Measurements from ENCODE around the gene ZDHHC19. TPM values are rescaled to one million over a fixed set of nuclear protein-coding genes. Genes with fewer than 3 reads are reported as not detected.
"Not testable (repeated sequence)": the region's sequence is repeated elsewhere in the genome, so short reads cannot be mapped to it uniquely, and the experiment has no call there.

The ZDHHC19 gene
- total RNA-seq, 1 donor from 2014 or later: not detected

DNA sequence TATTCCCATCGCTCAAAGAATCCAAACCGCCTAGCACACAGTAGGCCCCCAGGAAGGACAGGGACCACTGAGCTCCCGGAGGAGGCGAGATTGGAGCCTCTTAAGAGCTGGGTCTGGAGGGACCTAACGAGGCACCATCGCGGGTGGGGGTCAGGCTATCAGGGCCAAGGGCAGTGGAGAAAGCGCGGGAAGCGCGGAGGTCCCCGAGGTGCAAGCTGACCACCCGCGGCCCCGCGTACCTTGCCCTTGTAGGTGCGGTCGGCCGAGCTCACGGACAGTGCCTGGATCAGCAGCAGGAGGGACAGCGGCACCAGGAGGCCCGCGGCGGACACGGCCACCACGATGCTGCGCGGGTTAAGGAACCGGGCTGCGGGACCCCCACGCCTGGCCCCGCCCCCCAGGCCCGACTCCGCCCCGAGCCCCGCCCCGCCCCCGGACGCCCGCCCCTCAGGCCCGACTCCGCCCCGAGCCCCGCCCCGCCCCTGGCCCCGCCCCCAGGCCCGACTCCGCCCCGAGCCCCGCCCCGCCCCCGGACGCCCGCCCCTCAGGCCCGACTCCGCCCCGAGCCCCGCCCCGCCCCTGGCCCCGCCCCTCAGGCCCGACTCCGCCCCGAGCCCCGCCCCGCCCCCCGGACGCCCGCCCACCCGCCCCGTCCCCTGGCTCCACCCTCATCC, 3.9 kb downstream of the ZDHHC19 start:
- FAIRE-seq: no peak
- peak in 1 of 2 donors; percentile 77 for DNase-seq (ENCODE audit: low spot score in 2 of 2)

DNA sequence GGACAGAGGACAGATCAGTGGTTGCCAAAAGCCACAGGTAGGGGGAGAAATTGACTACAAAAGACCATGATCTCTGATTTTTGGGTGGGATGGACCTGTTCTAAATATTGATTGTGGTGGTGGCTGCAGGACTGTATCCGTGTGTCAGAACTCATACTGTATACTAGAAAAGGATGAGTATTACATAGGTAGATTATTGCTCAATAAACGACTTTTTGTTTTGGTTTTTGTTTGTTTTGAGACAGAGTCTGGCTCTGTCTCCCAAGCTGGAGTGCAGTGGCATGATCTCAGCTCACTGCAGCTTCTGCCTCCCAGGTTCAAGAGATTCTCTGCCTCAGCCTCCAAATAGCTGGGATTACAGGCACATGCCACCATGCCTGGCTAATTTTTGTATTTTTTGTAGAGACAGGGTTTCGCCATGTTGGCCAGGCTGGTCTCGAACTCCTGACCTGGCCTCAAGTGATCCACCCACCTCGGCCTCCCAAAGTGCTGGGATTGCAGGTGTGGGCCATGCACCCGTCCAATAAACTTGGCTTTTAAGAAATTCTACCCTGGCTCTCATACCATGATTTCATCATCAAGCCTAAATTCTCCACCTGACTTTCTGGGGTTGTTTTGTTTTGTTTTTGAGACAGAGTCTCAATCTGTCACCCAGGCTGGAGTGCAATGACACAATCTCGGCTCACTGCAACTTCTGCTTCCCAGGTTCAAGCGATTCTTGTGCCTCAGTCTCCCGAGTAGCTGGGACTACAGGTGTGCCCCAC, 5.6 kb downstream of the ZDHHC19 start:
- FAIRE-seq; DNase-seq (ENCODE audit: low spot score in 2 of 2): not testable (repeated sequence)

DNA sequence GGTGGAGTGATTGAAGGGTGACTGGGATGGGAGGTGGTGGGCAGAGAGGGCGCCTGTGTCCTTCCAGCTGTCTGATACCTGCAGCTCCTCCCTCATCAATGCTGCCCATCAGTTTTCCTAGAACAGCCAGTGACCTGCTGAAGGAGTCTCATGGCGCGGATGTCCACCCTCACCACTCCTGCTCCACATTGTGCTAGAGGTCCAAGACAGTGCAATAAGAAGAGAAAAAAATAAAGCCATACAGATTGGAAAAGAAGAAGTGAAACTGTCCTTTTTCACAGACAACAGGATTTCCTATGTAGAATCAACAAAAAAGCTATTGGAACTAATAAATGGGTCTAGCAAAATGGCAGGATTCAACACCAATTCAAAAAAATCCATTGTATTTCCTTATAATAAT, 7.4 kb downstream of the ZDHHC19 start:
- DNase-seq (ENCODE audit: low spot score in 2 of 2): no peak
- no peak for FAIRE-seq

DNA sequence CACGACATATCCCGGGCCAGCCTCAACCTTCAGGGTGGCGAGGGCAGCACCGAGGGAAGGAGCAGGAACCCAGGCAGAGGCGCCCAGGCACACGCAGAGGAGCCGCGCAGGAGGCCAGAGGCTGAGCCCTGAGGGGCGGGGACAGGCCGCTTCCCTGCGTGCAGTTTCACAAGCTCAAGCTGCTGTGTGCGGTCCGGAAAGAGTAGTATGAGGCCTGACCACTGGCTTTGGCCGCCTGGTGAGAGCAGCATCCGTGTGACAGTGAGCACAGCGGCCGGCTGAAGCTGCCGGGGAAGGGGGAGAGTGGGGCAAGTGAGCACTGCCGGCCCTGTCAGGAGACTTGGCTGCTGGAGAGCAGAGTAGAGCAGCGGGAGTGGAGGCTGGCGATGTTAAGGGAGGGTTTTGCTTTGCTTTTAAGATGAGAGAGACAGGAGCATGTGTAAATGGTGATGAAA, 8.7 kb downstream of the ZDHHC19 start:
- no peak for FAIRE-seq
- no peak for DNase-seq (ENCODE audit: low spot score in 2 of 2)

DNA sequence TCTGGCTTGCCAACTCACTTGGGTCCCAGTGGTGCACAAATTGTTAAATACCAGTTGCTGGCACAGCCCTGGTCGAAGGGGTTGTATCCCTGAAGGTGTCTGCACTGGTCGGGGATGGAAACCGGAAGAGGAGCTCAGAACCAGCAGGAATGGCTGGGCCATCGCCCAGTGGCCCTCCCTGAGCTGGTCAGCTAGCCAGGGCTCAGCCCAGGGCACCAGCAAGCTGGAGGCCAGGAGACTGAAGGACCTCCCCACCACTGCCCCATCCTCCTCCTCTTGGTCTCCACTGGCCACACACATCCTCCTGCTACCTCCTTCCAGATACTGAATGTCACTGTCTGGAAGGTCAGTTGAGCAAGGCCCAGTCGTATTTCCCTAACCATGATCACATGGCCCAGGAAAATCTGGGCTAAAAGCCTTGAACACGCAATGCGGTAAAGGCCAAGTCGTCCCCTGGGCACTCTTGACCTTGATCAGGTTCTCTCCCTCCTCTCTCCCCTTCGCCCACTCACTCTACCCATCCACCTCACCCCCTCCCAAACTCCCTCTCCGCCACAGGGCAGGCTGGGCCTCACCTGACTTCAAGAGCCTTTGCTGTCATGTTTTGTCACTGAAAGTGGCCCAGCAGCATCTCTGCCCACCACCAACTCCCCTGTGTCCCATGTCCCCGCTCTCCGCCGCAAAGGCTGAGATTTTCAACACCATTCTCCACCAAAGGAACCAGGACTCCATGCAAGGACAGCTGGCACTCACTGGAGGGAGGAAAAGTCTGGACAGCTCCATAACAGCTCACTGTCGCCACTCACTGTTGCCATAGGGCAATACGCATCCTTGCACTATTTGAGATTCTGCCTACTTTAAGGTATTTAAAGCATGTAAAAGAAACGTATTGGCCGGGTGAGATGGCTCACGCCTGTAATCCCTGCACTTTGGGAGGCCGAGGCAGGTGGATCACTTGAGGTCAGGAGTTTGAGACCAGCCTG, 12.1 kb downstream of the ZDHHC19 start:
- no peak for FAIRE-seq
- DNase-seq (ENCODE audit: low spot score in 2 of 2): no peak

DNA sequence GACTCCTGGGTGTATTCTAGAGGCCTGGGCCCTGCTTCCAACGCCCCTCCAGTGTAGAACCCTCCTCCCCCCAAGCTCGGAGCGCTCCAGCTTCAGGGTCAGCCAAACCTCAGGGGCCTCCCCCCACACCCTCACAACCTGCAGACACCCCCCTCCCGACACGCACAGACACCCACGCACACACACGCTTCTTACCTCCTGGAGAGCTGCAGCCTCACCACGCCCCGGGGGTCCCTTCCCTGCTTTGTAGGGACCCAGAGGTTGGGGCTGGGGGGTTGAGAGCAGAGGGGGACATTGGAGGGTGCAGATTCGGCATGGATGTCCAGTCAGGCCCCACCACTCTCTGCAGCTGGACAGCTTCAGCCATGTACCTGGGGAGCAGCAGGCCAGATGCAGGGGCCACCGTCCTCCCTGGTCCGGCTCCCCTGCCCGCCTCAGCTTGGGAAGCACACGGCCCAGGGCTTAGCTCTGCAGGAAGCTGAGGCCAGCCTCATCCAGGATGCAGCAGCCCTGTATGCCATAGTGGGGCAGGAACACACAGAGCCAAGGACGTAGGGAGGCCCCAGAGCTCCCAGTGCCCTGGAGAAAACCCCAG, 13.0 kb downstream of the ZDHHC19 start:
- no peak for DNase-seq (ENCODE audit: low spot score in 2 of 2)
- FAIRE-seq: no peak

DNA sequence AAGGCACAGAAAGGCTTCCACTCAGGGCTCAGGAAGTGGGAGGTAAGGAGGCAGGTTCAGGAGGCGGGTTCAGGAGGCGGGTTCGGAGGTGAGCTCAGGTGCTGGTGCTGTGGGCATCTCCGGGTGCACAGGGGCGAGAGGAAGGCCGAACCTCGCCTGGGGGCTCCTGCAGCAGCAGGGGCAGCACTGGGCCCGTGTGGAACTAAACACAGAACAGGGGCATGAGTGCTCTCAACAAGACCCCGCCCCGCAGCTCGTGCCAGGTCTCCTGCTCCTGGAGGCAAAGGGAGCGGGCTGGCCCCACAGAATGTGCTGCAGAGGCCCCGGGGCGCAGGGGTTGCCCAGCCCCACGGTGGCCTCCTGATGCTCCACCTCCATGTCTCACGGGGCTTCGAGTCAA, 13.7 kb downstream of the ZDHHC19 start:
- FAIRE-seq (no peak), DNase-seq (ENCODE audit: low spot score in 2 of 2) (no peak)

DNA sequence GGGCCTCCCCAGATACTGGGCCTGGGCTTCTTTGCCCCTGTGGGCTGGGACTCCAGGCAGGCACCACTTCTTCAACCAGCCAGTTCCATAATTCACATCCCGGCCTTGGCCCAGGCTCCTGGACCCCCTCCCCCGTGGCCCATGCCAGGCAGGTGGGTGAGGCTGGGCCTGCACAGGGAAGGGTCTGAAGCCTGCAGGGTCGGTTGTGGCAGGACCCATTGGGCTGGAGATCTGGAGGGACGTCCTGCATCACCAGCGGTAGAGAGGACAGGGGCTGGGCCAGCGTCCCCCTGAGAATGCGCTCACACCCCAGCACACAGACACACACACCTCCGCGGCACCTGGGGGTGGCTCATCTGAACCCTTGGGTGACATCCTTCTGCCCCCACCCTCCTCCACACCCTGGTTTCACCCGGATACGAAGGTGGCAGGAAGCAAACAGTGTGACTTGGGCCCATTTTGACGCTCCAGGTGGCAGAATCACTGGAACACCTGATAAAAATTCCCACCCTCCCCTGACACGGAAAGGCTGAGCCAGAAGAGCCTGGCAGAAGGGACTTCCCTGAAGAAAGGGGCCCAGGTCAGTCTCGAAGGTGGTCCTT, 15.4 kb downstream of the ZDHHC19 start:
- no peak for DNase-seq (ENCODE audit: low spot score in 2 of 2)

DNA sequence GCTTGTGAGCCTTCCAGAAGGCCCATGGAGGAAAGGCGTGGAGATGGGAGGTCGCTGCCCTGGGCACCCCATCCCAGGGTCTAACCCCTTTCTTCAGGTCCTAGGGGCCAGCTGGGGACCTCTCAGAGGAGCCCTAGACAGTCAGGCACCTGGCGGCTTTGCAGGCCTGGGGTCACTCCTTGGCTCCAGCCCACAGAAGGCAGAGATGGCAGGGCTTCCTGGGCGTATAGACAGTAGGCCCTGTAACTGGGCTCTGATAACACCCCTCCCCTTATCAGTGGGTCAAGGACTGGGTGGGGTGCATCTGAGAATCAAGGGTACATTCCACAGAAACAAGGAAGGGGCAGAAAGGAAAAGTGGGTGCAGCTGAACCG, 16.7 kb downstream of the ZDHHC19 start:
- DNase-seq (ENCODE audit: low spot score in 2 of 2) (no peak), FAIRE-seq (no peak)

More for the DNA sequence above, 15.4 kb downstream of the ZDHHC19 start:
- FAIRE-seq: no peak

DNA sequence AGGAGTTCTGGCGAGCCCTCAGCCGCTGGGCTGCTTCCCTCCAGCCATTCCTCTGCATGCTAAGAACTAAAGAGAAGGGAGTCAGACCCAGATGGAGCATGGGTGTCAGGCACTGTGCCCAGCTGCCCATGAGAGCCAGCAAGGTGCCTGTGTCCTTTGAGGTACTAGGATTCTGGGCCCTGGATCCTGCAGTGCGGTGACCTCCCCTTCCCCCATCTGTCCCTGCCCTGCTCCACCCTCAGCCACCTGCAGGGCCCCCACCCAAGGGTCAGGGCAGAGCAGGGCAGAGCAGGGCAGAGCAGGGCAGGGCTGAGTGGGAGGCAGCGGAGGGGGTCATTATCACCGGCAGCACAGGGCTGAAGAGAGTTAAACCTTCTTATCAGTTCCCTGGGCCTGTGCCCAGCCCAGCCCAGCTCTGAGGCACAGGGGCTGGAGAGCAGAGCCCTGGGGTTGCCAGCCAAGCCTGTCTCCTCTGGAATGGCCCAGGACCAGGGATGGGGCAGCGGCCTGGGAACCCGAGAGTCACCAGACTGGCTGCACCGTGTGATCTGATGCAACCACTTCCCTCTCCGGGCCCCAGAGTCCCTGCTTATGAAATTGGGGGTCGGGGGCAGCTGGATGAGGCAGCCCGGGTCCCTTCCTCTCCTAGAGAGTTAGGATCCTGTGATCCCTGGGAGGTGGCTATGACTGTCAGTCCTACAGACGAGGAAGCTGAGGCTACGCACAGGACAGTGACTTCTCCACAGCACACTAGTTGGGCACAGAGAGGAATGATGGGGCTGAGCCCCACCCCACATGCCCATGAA, 17.3 kb downstream of the ZDHHC19 start:
- FAIRE-seq (no peak), DNase-seq (ENCODE audit: low spot score in 2 of 2) (no peak)

DNA sequence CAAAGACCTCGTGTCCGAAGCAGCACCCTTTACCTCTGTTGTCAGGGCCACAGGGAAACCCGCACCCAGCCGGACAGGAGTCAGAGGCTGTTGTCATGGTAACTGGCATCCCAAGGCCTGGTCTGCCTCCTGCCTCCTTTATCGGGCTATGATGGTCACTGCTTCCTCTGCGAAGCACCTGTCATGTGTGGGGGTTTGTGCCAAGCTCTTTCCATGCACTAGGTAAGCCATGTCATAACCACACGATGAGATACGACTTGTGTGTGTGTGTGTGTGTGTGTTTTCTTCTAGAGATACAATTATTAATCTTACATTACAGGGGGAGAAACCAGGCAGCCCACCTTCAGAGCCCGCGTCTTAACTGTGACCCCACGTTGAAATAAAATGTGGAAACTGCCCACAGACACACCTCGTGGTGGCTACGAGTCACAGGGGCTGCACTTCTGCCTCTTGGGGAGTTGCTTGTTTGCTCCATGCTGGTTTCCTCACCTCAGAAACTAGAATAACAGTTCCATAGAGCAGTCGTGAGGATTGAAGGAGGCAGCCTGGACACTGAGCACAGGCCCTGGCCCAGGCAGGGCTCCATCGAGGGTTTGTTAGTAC, 18.0 kb downstream of the ZDHHC19 start:
- no peak for FAIRE-seq
- DNase-seq (ENCODE audit: low spot score in 2 of 2): no peak

DNA sequence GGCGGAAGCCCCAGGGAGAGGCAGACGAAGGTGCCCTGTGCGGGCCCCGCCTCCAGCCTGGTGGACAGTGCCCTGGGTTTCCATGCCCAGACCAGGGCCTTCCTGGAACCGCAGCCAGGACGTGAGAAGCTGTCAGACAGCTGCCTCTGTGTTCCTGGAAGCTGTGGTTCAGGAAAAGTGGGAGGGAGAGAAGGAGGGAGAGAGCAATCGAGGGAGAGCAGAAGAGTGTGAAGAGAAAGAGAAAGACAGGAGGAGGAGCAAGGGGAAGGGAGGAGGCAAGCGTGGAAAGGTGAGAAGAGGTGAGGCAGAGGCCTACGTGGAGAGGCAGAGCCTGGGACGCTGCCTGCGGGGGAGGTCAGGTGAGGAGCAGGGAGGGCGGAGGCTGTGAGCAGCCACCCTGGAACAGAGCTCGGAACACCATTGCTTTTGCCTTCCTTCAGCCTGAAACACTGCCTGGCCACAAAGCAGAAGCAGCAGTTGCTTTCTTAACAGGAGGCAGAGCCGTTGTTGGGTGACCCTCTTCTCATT, 18.6 kb downstream of the ZDHHC19 start:
- FAIRE-seq: no peak
- no peak for DNase-seq (ENCODE audit: low spot score in 2 of 2)

DNA sequence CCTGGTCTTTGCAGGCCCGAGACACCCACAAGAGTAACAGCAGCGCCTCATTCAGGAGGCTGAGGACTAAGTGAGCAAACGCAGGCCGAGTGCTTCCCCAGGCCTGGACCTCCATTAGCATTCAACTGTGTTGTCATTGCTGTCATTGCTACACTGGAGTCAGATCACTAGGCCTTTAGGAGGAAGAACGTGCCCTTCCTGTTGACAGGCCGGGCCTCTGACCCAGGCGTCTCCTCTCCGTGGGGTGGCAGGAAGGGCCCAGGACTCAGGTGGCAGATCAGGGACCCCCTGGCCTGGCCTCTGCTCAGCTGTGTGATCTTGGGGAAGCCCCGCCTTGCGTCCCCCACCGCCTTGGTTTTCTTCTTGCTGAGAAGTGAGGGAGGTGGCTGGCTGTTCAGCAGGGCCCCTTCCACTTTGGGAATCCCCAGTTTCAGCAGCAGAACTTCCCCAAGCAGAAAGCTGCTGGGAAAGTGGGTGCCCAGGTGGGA, 19.1 kb downstream of the ZDHHC19 start:
- no peak for FAIRE-seq
- DNase-seq (ENCODE audit: low spot score in 2 of 2): no peak

DNA sequence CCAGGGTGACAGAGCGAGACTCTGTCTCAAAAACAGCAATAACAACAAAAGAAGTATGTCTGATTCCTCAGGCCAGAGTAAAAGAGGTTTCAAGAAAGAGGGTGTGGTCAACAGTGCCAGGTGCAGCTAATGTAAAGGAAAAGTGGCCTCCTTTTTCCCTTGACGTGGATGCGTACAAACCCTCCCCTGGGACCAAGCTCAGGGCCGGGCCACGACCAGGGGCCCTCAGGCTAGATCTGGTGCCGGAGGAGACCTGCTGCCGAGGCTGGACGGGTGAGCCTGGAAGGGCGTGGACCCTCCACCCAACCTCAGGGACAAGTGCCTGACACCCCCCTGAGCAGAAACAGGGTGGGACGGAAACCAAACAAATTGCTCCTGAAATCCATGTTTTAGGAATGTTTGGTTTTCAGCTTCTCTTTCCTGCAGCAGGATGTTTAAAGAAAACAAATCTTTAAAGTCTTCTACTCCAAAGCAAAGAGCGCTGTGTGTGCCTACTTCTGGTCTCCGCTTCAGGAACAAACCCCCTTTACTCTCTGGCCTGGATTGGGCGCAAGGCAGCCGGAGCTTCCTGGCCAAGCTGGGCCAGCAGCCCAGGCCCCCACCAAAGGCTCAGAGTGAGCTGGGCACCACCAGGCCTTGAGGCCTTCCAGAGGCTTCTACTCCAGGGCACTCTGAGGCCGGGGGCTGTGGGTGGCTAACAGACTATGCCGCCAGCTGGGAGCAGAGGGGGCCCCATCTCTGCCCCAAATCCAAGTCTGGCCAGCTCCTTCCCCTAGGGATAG, 21.4 kb downstream of the ZDHHC19 start:
- FAIRE-seq (no peak), DNase-seq (ENCODE audit: low spot score in 2 of 2) (no peak)

DNA sequence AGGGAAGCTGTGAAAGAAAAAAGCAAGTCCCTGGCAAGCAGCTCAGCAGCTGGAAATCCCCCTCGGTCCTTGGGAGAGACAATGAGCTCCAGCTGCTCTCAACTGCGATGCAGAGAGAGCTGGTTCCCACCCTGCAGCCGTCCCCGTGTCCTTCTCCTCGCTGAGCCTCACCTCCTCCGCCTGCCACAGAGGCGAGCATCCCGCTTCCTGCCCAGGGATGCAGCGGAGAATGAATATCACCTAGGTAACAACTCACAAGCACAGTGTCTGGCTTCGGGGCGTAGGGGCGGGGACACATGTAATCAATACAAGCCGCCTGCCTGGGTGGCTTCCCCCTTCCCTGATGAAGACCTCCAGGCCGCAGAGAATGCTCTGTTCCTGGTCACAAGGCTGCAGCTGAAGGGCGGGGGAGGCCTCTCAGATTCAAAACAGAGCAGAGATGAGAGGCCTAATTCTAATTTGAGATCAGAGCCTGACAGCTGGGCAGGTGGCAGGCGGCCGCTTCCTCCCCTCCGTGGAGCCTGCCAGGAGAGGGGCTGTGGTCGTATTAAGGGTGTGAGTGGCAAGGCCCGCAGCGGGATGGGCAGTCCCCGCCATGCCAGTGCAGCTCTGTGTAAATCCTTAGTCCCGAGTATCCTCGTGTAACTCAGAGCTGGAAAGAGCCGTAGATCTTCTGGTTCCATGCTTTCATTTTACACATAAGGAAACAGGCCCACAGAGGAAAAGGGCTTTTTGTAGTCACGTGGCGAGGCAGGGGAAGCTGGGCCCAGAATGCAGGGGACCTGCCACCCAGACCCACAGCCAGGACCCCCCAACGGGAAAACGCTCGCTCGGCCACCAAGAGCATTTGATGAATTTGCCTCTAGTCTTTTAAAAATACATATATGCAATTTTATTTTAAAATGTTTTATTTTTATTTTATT, 24.3 kb downstream of the ZDHHC19 start:
- DNase-seq (ENCODE audit: low spot score in 2 of 2) (no peak), FAIRE-seq (no peak)

DNA sequence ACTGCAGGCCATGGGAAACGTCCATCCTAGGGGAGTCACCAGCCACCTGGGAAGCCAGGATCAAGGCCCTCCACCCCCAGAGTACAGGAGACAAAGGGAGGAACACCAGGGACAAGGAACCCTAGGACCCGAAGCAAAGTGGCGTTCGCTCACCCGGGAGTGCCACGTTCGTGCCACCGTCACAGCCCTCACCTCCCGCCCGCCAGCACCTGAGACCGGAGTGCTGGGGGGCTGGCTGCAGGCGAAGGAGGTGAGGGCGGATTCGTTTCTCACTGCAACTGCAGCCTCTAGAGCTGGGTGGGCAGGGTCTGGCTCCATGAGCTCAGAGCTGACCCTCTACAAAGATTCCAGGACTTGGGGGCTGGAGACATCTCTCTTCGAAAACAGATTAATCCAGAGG, 26.3 kb downstream of the ZDHHC19 start:
- DNase-seq (ENCODE audit: low spot score in 2 of 2) (no peak), FAIRE-seq (no peak)

DNA sequence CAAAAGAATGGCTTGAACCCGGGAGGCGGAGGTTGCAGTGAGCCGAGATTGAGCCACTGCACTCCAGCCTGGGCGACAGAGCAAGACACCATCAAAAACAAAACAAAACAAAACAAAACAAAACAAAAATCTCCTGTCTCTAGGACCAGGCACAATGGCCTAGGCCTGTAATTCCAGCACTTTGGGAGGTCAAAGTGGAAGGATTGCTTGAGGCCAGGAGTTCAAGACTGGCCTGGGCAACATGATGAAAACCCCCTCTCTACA, 27.1 kb downstream of the ZDHHC19 start:
- DNase-seq (ENCODE audit: low spot score in 2 of 2); FAIRE-seq: not testable (repeated sequence)
